ENCODE results near the gene LYSET.

- peak in 3 of 6 experiments; percentile 10 to 31 (median 28) for TF ChIP-seq CTCF (IDR thresholded peaks at IDR 0.05)
- TF ChIP-seq POLR2A (IDR thresholded peaks at IDR 0.05) = peak; percentile 26 to 78
These were observed at the start of gene LYSET, which contains the start of gene MOAP1 for GRCh38 chr14:93184391-93185348.

Data from thyroid gland (tissue), 4 donors.